ENCODE data around the gene HOXC10. TPM values are rescaled to one million over a fixed set of nuclear protein-coding genes. Genes with fewer than 3 reads are reported as not detected.

Gene HOXC10
- total RNA-seq, 2 experiments from 2014 or later, result not detected

DNA sequence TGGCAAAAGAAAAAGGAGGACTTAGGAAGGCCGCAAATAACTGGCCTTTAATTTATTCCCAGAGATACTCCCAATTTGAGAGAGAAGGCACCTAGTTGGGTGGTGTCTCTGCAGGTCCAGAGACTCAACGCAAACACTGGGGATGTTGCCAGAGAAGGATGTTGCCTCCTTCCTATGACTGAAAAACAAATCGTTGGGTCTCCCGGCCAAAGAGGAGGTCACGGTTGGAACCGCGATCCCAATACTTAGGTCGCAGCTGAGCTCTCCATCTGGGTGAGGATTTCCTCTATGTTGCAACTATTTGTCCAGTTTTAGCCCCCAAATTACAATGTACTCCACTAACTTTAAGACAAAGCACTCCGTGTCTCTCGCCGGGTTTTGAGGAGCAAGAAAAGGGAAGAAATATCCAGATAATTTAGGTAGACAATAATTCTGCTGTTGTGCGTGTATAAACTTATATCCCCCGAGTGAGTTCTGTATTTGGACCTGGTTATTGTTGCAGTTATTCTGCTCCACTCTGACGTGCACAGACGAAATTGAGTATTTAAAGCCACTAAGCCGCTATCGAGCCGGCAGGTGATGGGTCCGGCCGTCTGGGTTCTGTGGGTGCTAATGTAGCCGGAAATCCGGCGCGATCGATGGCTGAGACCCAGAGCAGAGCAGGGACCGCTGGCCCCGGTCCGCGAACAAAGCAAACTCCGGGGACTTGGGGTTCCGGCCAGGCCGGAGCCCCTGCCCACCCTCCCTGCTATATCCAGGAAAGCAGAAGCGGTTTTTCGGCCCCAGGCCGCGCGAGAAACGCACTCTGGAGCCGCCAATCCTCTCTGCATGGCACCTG lies 24.5 kb upstream of the HOXC10 start:
- ChIA-PET CTCF (interaction anchor here (1.0 to 2.1 kb wide), 4 partner anchors 12 to 248 kb away, joined by 3 to 10 read pairs (median 3); no protein-coding TSS in a partner anchor), POLR2A (interaction anchor here (1.5 kb wide), 1 partner anchor 37 kb away, joined by 7 read pairs; no protein-coding TSS in a partner anchor)
- Mint-ChIP-seq H3K4me1 (ENCODE audit: low read depth) (peaks cover 30% of the 10 kb centered on the region), H3K9me3 (no peaks in the 10 kb centered on the region), H3K36me3 (ENCODE audit: low read depth) (peaks cover 2% of the 10 kb centered on the region), H3K27me3 (peaks cover 87% of the 10 kb centered on the region), H3K4me3 (no peak overlapping the region), H3K27ac (no peak overlapping the region)
- ATAC-seq (no peak), DNase-seq (no peak)
- intact Hi-C loops (cut with micrococcal nuclease), result no loop called here
- TF ChIP-seq CTCF (IDR thresholded peaks at IDR 0.05), result no peak

DNA sequence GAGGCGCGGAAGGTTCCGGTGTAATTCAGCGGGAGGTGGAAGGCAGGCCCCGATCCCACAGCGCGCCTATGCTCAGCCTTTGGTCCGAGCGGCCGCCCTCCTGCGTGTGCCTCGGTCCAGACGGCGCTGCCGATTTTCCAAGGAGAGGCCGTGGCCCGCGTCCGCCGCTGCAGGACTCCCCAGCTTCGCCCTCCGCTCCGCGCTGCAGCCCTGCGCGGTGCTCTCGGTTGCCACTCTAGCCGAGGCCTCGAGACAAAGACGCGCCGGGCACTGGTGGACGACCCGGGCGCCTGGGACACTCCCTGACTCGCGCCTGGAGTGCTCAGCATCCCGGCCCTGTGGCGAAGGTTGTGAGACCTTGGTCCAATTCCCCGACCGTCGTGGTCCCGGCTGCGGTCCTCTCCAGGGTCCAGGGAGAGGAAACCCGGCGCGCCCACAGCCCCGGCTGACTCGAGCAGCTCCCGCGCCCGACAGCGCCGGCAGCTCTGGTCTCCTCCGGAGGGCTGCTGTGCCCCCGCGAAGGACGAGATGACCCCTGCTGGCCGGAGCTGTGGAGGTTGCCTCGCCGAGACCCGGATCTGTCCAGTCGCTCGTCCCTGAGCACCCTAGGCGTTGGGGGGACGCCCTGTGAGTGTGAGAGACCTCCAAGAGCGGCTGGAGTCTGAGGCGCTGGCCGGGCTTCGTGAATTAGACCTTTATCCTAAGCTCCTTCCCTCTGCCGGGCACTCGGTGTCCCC lies 23.8 kb upstream of the HOXC10 start:
- POLR2A ChIA-PET, result interaction anchor here (0.9 to 1.5 kb wide), 2 partner anchors 15 to 36 kb away, joined by 4 to 7 read pairs; no protein-coding TSS in a partner anchor
- no peak for TF ChIP-seq CTCF (IDR thresholded peaks at IDR 0.05)
- peaks cover 30% of the 10 kb centered on the region for H3K4me1 Mint-ChIP-seq (ENCODE audit: low read depth)

GRCh38 chr12:53963005-53963404 lies 21.9 kb upstream of the HOXC10 start:
- H3K4me1 Mint-ChIP-seq (ENCODE audit: low read depth), result peaks cover 29% of the 10 kb centered on the region
- H3K36me3 Mint-ChIP-seq (ENCODE audit: low read depth), result peaks cover 2% of the 10 kb centered on the region
- DNase-seq, result no peak
- H3K27me3 Mint-ChIP-seq, result peaks cover 87% of the 10 kb centered on the region
- H3K9me3 Mint-ChIP-seq, result no peaks in the 10 kb centered on the region
- H3K27ac Mint-ChIP-seq, result no peak overlapping the region
- intact Hi-C loops (cut with micrococcal nuclease), result no loop called here
- no peak overlapping the region for H3K4me3 Mint-ChIP-seq
- no peak for ATAC-seq
- ChIA-PET CTCF (interaction anchor here (0.9 to 2.1 kb wide), 4 partner anchors 22 to 216 kb away, joined by 5 to 7 read pairs (median 5); partner anchors contain the start of gene HOXC10), POLR2A (interaction anchor here (0.6 to 0.8 kb wide), 2 partner anchors 11 to 168 kb away, joined by 3 read pairs; no protein-coding TSS in a partner anchor)
- TF ChIP-seq CTCF (IDR thresholded peaks at IDR 0.05), result no peak

More for the DNA sequence above, 23.8 kb upstream of the HOXC10 start:
- peaks cover 2% of the 10 kb centered on the region for H3K36me3 Mint-ChIP-seq (ENCODE audit: low read depth)
- DNase-seq, result no peak
- CTCF ChIA-PET, result interaction anchor here (1.0 to 2.1 kb wide), 2 partner anchors 214 to 247 kb away, joined by 3 to 7 read pairs; no protein-coding TSS in a partner anchor
- peaks cover 87% of the 10 kb centered on the region for H3K27me3 Mint-ChIP-seq
- intact Hi-C loops (cut with micrococcal nuclease), result no loop called here
- no peak overlapping the region for H3K27ac Mint-ChIP-seq
- no peak overlapping the region for H3K4me3 Mint-ChIP-seq
- no peaks in the 10 kb centered on the region for H3K9me3 Mint-ChIP-seq
- ATAC-seq, result no peak

- TF ChIP-seq CTCF (IDR thresholded peaks at IDR 0.05), result no peak
- Mint-ChIP-seq H3K4me3 (no peak overlapping the region), H3K36me3 (ENCODE audit: low read depth) (peaks cover 2% of the 10 kb centered on the region), H3K9me3 (no peaks in the 10 kb centered on the region), H3K4me1 (ENCODE audit: low read depth) (peaks cover 29% of the 10 kb centered on the region), H3K27ac (no peak overlapping the region), H3K27me3 (peaks cover 87% of the 10 kb centered on the region)
- ATAC-seq (no peak), DNase-seq (no peak)
- intact Hi-C loops (cut with micrococcal nuclease), result no loop called here
- ChIA-PET POLR2A (interaction anchor here (0.6 kb wide), 1 partner anchor 168 kb away, joined by 3 read pairs; no protein-coding TSS in a partner anchor), CTCF (interaction anchor here (0.9 to 2.1 kb wide), 5 partner anchors 21 to 217 kb away, joined by 3 to 7 read pairs (median 5); partner anchors contain the start of gene HOXC10)
Observed at GRCh38 chr12:53963434-53964314, 21.3 kb upstream of the HOXC10 start.

Data from activated CD8-positive, alpha-beta T cell treated with anti-CD3 and anti-CD28 coated beads for 36 hours (primary cell).